Osteocyte (in vitro differentiated cells): Measurements from ENCODE around the gene OR52D1. TPM values are rescaled to one million over a fixed set of nuclear protein-coding genes. Genes with fewer than 3 reads are reported as not detected.

Experiments used
- DNase-seq: peaks from one replicate; pipeline ENCODE4 v3.0.0; 2021; ENCODE audit warnings: mixed read lengths; ENCODE audit not compliant: unreplicated experiment; ENCODE audit errors: extremely low spot score
- H3K27ac Mint-ChIP-seq: one replicate; pipeline ENCODE4 v1.8.0; 2021; ENCODE audit warnings: mild to moderate bottlenecking, mixed read lengths; ENCODE audit not compliant: unreplicated experiment
- H3K27me3 Mint-ChIP-seq: one replicate; pipeline ENCODE4 v1.8.0; 2021; ENCODE audit warnings: mixed read lengths; ENCODE audit not compliant: unreplicated experiment
- H3K36me3 Mint-ChIP-seq: one replicate; pipeline ENCODE4 v1.8.0; 2021; ENCODE audit warnings: mixed read lengths; ENCODE audit not compliant: unreplicated experiment
- H3K4me1 Mint-ChIP-seq: one replicate; pipeline ENCODE4 v1.8.0; 2021; ENCODE audit warnings: mixed read lengths; ENCODE audit not compliant: unreplicated experiment
- H3K4me3 Mint-ChIP-seq: one replicate; pipeline ENCODE4 v1.8.0; 2021; ENCODE audit warnings: mild to moderate bottlenecking, moderate library complexity, mixed read lengths; ENCODE audit not compliant: unreplicated experiment
- H3K9me3 Mint-ChIP-seq: one replicate; pipeline ENCODE4 v1.8.0; 2021; ENCODE audit warnings: mixed read lengths; ENCODE audit not compliant: unreplicated experiment
- CTCF ChIP-seq: fragments of 200-600 bp; sonication (generic); IDR thresholded peaks from 2 replicates; pipeline ENCODE4 v1.5.0; 2021; ENCODE audit warnings: antibody characterized with exemption, mild to moderate bottlenecking, moderate library complexity
- total RNA-seq: library from RNA; stranded (reverse); gene quantifications from 2 replicates; pipeline ENCODE4 v1.2.1, GENCODE V29; 2021

The OR52D1 gene
- total RNA-seq, 1 donor from 2014 or later, result not detected

- Mint-ChIP-seq H3K27ac (no peak overlapping the region), H3K4me1 (no peaks in the 10 kb centered on the region), H3K9me3 (no peaks in the 10 kb centered on the region), H3K36me3 (no peaks in the 10 kb centered on the region), H3K4me3 (no peak overlapping the region), H3K27me3 (peaks cover 3% of the 10 kb centered on the region)
- no peak for DNase-seq
- no peak for TF ChIP-seq CTCF
These were observed 2.1 kb upstream of the OR52D1 start for GRCh38 chr11:5486421-5486820.

GRCh38 chr11:5488798-5489399 lies 414 bp downstream of the OR52D1 start:
- Mint-ChIP-seq H3K4me3 (no peak overlapping the region), H3K9me3 (no peaks in the 10 kb centered on the region), H3K36me3 (no peaks in the 10 kb centered on the region), H3K27ac (no peak overlapping the region), H3K4me1 (no peaks in the 10 kb centered on the region), H3K27me3 (peaks cover 12% of the 10 kb centered on the region)
- TF ChIP-seq CTCF, result no peak
- DNase-seq, result no peak

- Mint-ChIP-seq H3K36me3 (no peaks in the 10 kb centered on the region), H3K9me3 (no peaks in the 10 kb centered on the region), H3K4me1 (no peaks in the 10 kb centered on the region), H3K4me3 (no peak overlapping the region), H3K27me3 (peaks cover 16% of the 10 kb centered on the region), H3K27ac (no peak overlapping the region)
- TF ChIP-seq CTCF, result no peak
- no peak for DNase-seq
These were observed 1.3 kb downstream of the OR52D1 start for GRCh38 chr11:5489576-5490357.

- H3K4me3 Mint-ChIP-seq, result no peak overlapping the region
- no peaks in the 10 kb centered on the region for H3K9me3 Mint-ChIP-seq
- no peaks in the 10 kb centered on the region for H3K4me1 Mint-ChIP-seq
- no peak for TF ChIP-seq CTCF
- H3K27me3 Mint-ChIP-seq, result peaks cover 12% of the 10 kb centered on the region
- DNase-seq, result no peak
- no peaks in the 10 kb centered on the region for H3K36me3 Mint-ChIP-seq
- no peak overlapping the region for H3K27ac Mint-ChIP-seq
These were observed 11.2 kb downstream of the OR52D1 start for GRCh38 chr11:5499671-5500070.

- no peak for TF ChIP-seq CTCF
- Mint-ChIP-seq H3K9me3 (no peaks in the 10 kb centered on the region), H3K4me1 (no peaks in the 10 kb centered on the region), H3K4me3 (no peak overlapping the region), H3K27ac (no peak overlapping the region), H3K36me3 (no peaks in the 10 kb centered on the region), H3K27me3 (peaks cover 12% of the 10 kb centered on the region)
- DNase-seq, result no peak
These were observed 11.9 kb downstream of the OR52D1 start for GRCh38 chr11:5500393-5500801.
